HG03457 (cell line): Measurements from ENCODE around the gene LCA5L.
A peak's percentile ranks its signal among the peaks of the same experiment; 100 is the strongest.
"Not testable (repeated sequence)": the region's sequence is repeated elsewhere in the genome, so short reads cannot be mapped to it uniquely, and the experiment has no call there.

Source experiments
- ATAC-seq: cut with Tn5 transposase; IDR thresholded peaks from one replicate; pipeline ENCODE4 v1.9.1; 2021; ENCODE audit warnings: moderate number of reproducible peaks; ENCODE audit not compliant: unreplicated experiment

LCA5L gene

GRCh38 chr21:39388038-39388810, 57.4 kb downstream of the LCA5L start:
- ATAC-seq: peak; percentile 55

- ATAC-seq: no peak
Observed at GRCh38 chr21:39387461-39388037, 58.0 kb downstream of the LCA5L start.

- ATAC-seq: no peak
Observed at GRCh38 chr21:39386899-39387298, 58.7 kb downstream of the LCA5L start.

- no peak for ATAC-seq
Observed at GRCh38 chr21:39386194-39386593, 59.4 kb downstream of the LCA5L start.

- ATAC-seq: peak; percentile 52
Observed at GRCh38 chr21:39385299-39386145, 60.1 kb downstream of the LCA5L start.

- ATAC-seq: no peak
Observed at GRCh38 chr21:39384674-39385298, 60.8 kb downstream of the LCA5L start.

- ATAC-seq: not testable (repeated sequence)
Observed at GRCh38 chr21:39382096-39382495, 63.5 kb downstream of the LCA5L start.

GRCh38 chr21:39381009-39381408, 64.6 kb downstream of the LCA5L start:
- ATAC-seq: no peak

- peak; percentile 88 for ATAC-seq
Observed at GRCh38 chr21:39379986-39380891, 65.3 kb downstream of the LCA5L start.

- ATAC-seq: no peak
Observed at GRCh38 chr21:39377444-39378050, 68.0 kb downstream of the LCA5L start.

GRCh38 chr21:39375446-39375845, 70.1 kb downstream of the LCA5L start:
- ATAC-seq: no peak

GRCh38 chr21:39374046-39374445, 71.5 kb downstream of the LCA5L start:
- no peak for ATAC-seq

GRCh38 chr21:39373634-39374033, 71.9 kb downstream of the LCA5L start:
- no peak for ATAC-seq

- ATAC-seq: not testable (repeated sequence)
Observed at GRCh38 chr21:39369896-39370288, 75.7 kb downstream of the LCA5L start.

GRCh38 chr21:39367783-39368182, 77.8 kb downstream of the LCA5L start:
- no peak for ATAC-seq

- ATAC-seq: no peak
Observed at GRCh38 chr21:39366563-39366962, 79.0 kb downstream of the LCA5L start.

GRCh38 chr21:39364949-39365348, 80.6 kb downstream of the LCA5L start:
- no peak for ATAC-seq

GRCh38 chr21:39363607-39364555, 81.7 kb downstream of the LCA5L start:
- ATAC-seq: no peak

- ATAC-seq: no peak
Observed at GRCh38 chr21:39362733-39363132, 82.8 kb downstream of the LCA5L start.
